Left ventricle myocardium inferior (tissue), 1 donor: ENCODE results near the gene STEAP3. TPM values are rescaled to one million over a fixed set of nuclear protein-coding genes. Genes with fewer than 3 reads are reported as not detected.

Experiments
- DNase-seq: peaks from one replicate; pipeline ENCODE4 v3.0.0-alpha.2; 2020
- H3K27ac ChIP-seq: fragments of 200-600 bp; replicated peaks from 2 replicates; pipeline ENCODE4 v1.8.0; 2021
- H3K27me3 ChIP-seq: fragments of 200-600 bp; 2 replicates; pipeline ENCODE4 v1.8.0; 2021; ENCODE audit warnings: low read depth
- H3K36me3 ChIP-seq: fragments of 200-600 bp; 2 replicates; pipeline ENCODE4 v1.8.0; 2021
- H3K4me1 ChIP-seq: fragments of 200-600 bp; 2 replicates; pipeline ENCODE4 v1.8.0; 2021
- H3K4me3 ChIP-seq: fragments of 200-600 bp; 2 replicates; pipeline ENCODE4 v1.8.0; 2021; ENCODE audit warnings: mild to moderate bottlenecking, moderate library complexity
- H3K9me3 ChIP-seq: fragments of 200-600 bp; replicated peaks from 2 replicates; pipeline ENCODE4 v1.8.0; 2021
- intact Hi-C: fragments of 100-400 bp; cut with micrococcal nuclease; formaldehyde crosslinking; loops from one replicate; pipeline ENCODE4 v1.11.0; 2022
- total RNA-seq: library from RNA; stranded (reverse); fragmentation: NEBNext Ultra II Directional; extraction: Animal tissue kit (Norgen Biotek cat#: 25700); gene quantifications from one replicate; pipeline ENCODE4 v1.2.1, GENCODE V29; 2021
- TF ChIP-seq, protein P1 (sequence below): fragments of 200-600 bp; IDR thresholded peaks from 2 replicates; pipeline ENCODE4 v1.8.0; 2021; ENCODE audit warnings: antibody characterized with exemption, mild to moderate bottlenecking, borderline replicate concordance
- donor health status: DM: no; HTN: yes; CAD: no; lungs with severe emphysema.

STEAP3 gene
- total RNA-seq, 1 donor from 2014 or later = 7.1 TPM

DNA sequence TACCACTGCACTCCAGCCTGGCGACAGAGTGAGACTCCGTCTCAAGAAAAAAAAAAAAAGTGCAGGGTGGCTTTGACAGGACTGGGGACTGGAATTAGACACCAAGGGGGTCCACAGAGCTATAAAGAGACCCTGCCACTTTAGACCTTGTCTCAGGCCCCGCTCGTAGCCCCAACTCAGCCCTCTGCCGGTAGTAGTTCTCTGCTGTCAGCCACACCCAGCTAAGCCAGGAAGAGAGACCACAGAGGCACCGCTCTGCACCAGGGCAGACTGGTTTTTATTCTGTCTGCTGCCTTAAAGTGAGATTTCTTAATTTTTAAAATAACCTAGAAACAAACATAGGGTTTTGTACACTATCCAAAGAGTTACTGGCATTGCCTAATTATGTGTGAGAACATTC, 66.0 kb downstream of the STEAP3 start:
- intact Hi-C loops = loop anchor here (5.0 kb wide), 1 partner anchor 407 kb away; no protein-coding TSS in a partner anchor
- Histone ChIP-seq H3K4me3 (no peak overlapping the region), H3K27ac (no peak overlapping the region), H3K4me1 (peaks cover 8% of the 10 kb centered on the region), H3K9me3 (no peaks in the 10 kb centered on the region), H3K36me3 (no peaks in the 10 kb centered on the region), H3K27me3 (no peaks in the 10 kb centered on the region)
- TF ChIP-seq, protein P1, sequence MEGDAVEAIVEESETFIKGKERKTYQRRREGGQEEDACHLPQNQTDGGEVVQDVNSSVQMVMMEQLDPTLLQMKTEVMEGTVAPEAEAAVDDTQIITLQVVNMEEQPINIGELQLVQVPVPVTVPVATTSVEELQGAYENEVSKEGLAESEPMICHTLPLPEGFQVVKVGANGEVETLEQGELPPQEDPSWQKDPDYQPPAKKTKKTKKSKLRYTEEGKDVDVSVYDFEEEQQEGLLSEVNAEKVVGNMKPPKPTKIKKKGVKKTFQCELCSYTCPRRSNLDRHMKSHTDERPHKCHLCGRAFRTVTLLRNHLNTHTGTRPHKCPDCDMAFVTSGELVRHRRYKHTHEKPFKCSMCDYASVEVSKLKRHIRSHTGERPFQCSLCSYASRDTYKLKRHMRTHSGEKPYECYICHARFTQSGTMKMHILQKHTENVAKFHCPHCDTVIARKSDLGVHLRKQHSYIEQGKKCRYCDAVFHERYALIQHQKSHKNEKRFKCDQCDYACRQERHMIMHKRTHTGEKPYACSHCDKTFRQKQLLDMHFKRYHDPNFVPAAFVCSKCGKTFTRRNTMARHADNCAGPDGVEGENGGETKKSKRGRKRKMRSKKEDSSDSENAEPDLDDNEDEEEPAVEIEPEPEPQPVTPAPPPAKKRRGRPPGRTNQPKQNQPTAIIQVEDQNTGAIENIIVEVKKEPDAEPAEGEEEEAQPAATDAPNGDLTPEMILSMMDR = no peak
- no peak for DNase-seq

DNA sequence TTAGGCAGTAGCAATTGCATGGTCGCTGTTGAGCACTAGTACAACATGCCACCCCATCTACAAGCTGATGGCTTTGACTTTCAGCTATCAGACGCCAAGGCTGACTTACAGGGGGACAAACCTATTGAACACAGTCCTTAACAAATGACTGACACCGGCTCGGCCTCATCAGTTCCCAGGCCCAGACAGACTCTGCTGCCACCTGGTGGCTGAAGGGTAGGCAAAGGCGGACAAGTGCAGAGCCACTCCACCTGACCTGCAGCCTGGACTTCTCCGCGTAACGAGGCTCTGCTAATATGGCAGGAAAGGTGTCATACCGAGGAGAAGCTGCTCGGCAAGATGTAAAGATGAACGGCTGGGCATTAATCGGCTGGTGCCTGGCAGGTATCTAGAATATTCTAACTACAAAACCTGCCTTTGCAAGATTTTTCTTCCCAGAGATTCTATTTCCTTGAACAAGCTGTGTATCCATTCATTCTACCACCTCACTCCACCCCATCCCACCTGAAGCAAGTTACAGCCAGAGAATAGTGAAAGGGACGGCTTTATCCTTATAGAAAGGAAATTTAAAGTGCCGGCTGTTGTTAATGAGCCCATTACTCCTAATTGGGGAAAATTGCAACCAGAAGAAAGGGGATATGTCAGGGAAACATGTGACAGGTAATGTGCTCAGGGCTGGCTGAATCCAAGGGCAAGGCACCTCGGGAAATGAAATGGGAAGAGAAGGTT, 67.4 kb downstream of the STEAP3 start:
- Histone ChIP-seq H3K9me3 (no peaks in the 10 kb centered on the region), H3K4me3 (no peak overlapping the region), H3K27me3 (no peaks in the 10 kb centered on the region), H3K36me3 (no peaks in the 10 kb centered on the region), H3K4me1 (peaks cover 8% of the 10 kb centered on the region), H3K27ac (no peak overlapping the region)
- peak; percentile 73 for DNase-seq
- intact Hi-C loops = loop anchor here (5.0 kb wide), 1 partner anchor 409 kb away; no protein-coding TSS in a partner anchor
- TF ChIP-seq, protein P1 = peak; percentile 92

DNA sequence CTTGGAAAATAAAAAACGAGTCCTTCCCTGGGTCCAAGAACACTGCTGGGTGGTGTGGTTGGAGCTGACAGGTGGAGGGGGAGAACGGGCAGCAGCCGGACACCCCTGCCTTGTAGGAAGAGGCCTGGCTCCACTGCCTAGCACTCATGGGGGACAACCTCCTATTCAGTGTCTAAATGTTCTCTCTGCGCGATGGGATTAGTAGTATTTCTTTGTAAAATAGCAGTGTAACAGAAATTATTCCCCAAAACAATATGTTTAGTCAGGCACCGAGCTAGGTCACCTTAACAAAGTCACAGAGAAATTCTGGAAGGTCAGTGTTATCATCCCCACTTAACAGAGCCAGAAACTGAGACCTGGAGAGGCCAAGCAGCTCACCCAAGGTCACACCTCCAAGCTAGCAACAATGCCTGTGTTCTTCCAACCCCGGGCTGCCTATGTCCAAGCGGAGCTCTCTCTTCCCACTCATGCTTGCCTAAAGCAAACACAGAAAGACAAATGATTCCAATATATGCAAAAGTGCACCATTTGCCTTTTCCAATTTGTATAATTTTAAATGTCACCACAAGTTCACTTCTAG, 68.0 kb downstream of the STEAP3 start:
- Histone ChIP-seq H3K36me3 (no peaks in the 10 kb centered on the region), H3K27me3 (no peaks in the 10 kb centered on the region), H3K9me3 (no peaks in the 10 kb centered on the region), H3K27ac (no peak overlapping the region), H3K4me3 (no peak overlapping the region), H3K4me1 (peaks cover 8% of the 10 kb centered on the region)
- intact Hi-C loops = loop anchor here (5.0 kb wide), 1 partner anchor 409 kb away; no protein-coding TSS in a partner anchor
- no peak for DNase-seq
- TF ChIP-seq, protein P1 = no peak

DNA sequence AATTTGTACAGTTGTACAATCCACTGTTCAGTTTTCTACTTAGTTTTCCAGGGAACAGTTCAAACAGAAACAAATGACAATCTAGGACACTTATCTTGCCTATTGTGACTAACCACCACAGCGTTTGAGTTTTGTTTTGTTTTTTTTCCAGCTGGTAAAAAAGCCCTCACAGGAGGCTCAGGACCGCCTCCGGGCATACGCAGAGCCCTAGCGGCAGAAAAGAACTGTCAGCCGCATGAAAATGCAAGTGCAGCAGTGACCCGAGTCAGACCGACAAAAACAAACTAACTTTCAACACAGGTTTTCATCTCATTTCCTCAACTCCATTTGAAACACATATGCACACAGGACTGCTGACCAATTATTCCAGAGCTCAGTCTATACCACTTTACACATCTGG, 68.6 kb downstream of the STEAP3 start:
- intact Hi-C loops = loop anchor here (5.0 kb wide), 1 partner anchor 410 kb away; no protein-coding TSS in a partner anchor
- no peak overlapping the region for H3K27ac ChIP-seq
- H3K36me3 ChIP-seq = no peaks in the 10 kb centered on the region
- no peaks in the 10 kb centered on the region for H3K9me3 ChIP-seq
- H3K4me1 ChIP-seq = peaks cover 8% of the 10 kb centered on the region
- TF ChIP-seq, protein P1 = no peak
- no peak overlapping the region for H3K4me3 ChIP-seq
- H3K27me3 ChIP-seq = no peaks in the 10 kb centered on the region
- no peak for DNase-seq

DNA sequence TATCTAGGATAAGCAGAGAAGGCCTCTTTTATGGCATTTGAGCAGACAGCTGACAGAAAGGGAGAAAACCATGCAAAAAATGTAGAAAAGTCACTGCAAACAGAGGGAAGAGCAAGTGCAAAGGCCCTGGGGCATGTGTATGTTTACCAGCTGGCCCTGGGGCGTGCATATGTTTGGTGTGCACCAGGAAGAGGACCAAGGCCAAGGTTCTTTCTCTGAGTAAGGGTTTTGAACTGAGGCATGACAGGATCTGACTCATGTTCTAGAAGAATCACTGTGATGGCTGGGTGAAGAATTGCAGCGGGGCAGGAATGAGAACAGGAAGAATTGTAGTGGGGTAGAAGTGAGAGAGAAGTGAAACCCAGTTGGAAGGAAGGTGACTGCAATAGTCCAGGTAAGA, 69.6 kb downstream of the STEAP3 start:
- Histone ChIP-seq H3K4me3 (no peak overlapping the region), H3K36me3 (no peaks in the 10 kb centered on the region), H3K4me1 (peaks cover 8% of the 10 kb centered on the region), H3K27me3 (no peaks in the 10 kb centered on the region), H3K27ac (peak overlapping the region; percentile 55), H3K9me3 (no peaks in the 10 kb centered on the region)
- DNase-seq = no peak
- TF ChIP-seq, protein P1 = no peak
- intact Hi-C loops = loop anchor here (5.0 kb wide), 1 partner anchor 411 kb away; no protein-coding TSS in a partner anchor
